22Rv1 (cell line): Measurements from ENCODE around the gene PGD.
"Not testable (repeated sequence)": the region's sequence is repeated elsewhere in the genome, so short reads cannot be mapped to it uniquely, and the experiment has no call there.

Experiments used
- ZFX ChIP-seq: fragments of 450-650 bp; IDR thresholded peaks from 2 replicates; pipeline ENCODE4 v1.6.1; 2017; ENCODE audit warnings: antibody characterized with exemption, borderline replicate concordance
- TF ChIP-seq, protein P1 (sequence below): fragments of 450-650 bp; IDR thresholded peaks from 2 replicates; pipeline ENCODE4 v1.5.1; 2017; ENCODE audit warnings: mild to moderate bottlenecking

DNA sequence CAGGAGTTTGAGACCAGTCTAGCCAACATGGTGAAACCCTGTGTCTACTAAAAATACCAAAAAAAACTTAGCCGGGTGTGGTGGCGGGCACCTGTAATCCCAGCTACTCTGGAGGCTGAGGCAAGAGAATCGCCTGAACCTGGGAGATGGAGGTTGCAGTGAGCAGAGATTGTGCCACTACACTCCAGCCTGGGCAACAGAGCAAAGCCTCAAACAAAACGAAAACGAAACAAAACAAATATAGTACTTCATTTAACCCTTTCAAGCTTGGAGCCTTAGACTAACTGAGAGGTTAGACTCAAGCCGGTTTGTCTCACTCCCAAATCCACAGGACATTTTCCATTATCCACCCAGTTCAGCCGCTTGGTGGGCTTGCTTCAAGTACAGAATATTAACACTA, 58.6 kb downstream of the PGD start:
- TF ChIP-seq, protein P1, sequence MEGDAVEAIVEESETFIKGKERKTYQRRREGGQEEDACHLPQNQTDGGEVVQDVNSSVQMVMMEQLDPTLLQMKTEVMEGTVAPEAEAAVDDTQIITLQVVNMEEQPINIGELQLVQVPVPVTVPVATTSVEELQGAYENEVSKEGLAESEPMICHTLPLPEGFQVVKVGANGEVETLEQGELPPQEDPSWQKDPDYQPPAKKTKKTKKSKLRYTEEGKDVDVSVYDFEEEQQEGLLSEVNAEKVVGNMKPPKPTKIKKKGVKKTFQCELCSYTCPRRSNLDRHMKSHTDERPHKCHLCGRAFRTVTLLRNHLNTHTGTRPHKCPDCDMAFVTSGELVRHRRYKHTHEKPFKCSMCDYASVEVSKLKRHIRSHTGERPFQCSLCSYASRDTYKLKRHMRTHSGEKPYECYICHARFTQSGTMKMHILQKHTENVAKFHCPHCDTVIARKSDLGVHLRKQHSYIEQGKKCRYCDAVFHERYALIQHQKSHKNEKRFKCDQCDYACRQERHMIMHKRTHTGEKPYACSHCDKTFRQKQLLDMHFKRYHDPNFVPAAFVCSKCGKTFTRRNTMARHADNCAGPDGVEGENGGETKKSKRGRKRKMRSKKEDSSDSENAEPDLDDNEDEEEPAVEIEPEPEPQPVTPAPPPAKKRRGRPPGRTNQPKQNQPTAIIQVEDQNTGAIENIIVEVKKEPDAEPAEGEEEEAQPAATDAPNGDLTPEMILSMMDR, result not testable (repeated sequence)
- TF ChIP-seq ZFX, result not testable (repeated sequence)
